ENCODE data around the gene DGCR2.
"Not testable (repeated sequence)": the region's sequence is repeated elsewhere in the genome, so short reads cannot be mapped to it uniquely, and the experiment has no call there.

The DGCR2 gene

DNA sequence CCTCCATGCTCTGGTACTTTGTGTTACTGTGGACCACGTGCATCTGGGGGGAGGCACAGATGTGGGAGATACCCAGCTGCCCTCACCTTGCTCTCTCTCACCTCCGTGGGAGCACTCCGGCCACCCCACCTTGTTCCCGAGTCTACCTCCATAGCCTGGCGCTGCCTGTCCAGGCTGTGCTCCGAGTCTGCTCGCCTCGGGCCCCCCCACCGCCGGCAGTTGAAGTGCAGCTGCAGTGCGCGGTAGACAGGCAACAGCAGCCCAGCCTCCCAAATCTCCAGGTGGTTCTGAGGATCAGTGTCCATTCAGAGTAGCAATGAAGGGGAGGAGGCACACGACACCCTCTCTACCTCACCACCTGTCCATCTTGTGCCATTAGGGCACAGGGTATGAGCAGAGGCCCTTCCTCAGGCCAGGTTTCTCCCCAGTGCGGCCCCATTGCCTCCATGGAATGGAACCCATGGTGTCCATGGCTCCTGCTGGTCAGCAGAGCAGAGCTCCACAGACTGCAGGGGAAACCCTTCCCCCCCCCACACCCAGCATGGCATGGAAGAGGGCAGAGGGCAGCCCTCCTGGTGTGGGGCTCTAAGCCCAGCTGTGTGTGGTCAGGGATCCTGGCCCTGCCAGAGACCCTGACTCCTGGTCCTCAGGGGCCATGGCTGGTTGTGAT, 89.2 kb downstream of the DGCR2 start:
- H3K9ac ChIP-seq (ENCODE audit: low read depth, low read length); H3K4me1 ChIP-seq (ENCODE audit: insufficient read depth, low read length); H3K36me3 ChIP-seq (ENCODE audit: insufficient read depth, low read length); H3K9me3 ChIP-seq (ENCODE audit: control insufficient read depth, insufficient read depth, low read length): not testable (repeated sequence)

DNA sequence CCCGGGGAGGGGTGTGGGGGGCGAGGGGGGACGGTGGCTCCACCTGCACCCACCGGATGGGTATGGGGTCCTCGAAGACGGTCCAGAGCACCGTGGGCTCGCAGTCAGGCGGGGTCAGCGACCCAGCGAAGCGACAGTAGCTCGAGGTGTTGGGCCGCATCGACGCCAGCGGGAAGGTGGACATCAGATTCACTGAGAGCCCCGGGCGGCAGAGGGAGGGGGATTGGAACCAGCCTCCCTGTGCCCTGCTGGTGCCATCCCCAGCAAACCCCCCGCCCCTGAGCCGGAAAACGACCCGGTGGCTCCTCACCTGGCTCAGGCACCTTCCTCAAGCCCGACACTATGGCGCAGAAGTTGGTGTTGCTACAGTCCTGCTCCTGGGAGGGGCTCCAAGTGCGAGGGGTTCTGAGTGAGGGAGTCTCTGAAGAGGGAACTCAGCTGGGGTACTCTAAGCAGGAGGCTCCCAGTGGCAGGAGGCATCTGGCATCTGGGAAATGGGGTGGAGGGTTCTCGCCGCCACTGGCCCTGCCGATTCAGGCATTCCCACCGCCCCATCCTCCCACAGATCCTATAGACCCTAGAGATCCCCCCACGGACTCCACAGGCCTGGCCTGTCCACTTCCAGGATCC, 89.9 kb downstream of the DGCR2 start:
- H3K9ac ChIP-seq (ENCODE audit: low read depth, low read length); H3K9me3 ChIP-seq (ENCODE audit: control insufficient read depth, insufficient read depth, low read length); H3K36me3 ChIP-seq (ENCODE audit: insufficient read depth, low read length); H3K4me1 ChIP-seq (ENCODE audit: insufficient read depth, low read length): not testable (repeated sequence)

GRCh38 chr22:19030889-19031252, 91.3 kb downstream of the DGCR2 start:
- not testable (repeated sequence) for H3K9ac ChIP-seq (ENCODE audit: low read depth, low read length); H3K36me3 ChIP-seq (ENCODE audit: insufficient read depth, low read length); H3K4me1 ChIP-seq (ENCODE audit: insufficient read depth, low read length); H3K9me3 ChIP-seq (ENCODE audit: control insufficient read depth, insufficient read depth, low read length)

DNA sequence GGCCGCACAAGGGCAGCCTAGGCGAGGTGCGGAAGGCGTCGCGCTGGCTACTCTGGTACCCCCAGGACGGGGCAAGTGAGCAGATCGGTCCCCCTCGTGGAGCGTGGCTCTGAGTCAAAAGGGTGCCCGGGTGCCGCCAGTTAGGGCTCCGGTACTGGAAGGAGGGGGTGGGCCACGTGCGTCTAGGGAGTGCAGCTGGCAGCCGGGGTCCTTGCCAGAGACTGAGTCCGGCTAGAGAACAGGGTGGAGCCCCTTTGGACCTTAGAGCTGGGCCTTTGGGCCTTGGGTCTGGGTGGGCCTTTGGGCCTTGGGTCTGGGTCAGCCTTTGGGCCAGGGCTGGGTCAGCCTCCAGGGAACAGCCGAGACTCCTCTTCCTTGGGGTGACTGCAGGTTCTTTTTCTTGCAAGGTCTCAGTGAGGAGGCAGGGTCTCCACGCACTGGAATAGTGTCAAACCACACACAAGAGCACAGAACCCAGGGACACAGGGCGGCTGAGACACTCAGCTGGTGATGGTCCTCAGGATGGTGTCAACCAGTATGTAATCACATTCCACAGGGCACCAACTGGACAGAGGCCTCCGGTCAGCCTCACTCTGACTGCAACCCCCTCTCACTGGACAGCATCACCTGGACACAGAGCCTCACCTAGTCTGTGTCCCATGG, 91.9 kb downstream of the DGCR2 start:
- not testable (repeated sequence) for H3K36me3 ChIP-seq (ENCODE audit: insufficient read depth, low read length); H3K4me1 ChIP-seq (ENCODE audit: insufficient read depth, low read length); H3K9me3 ChIP-seq (ENCODE audit: control insufficient read depth, insufficient read depth, low read length); H3K9ac ChIP-seq (ENCODE audit: low read depth, low read length)

GRCh38 chr22:19029113-19030103, 92.8 kb downstream of the DGCR2 start:
- H3K9ac ChIP-seq (ENCODE audit: low read depth, low read length); H3K9me3 ChIP-seq (ENCODE audit: control insufficient read depth, insufficient read depth, low read length); H3K36me3 ChIP-seq (ENCODE audit: insufficient read depth, low read length); H3K4me1 ChIP-seq (ENCODE audit: insufficient read depth, low read length): not testable (repeated sequence)

GRCh38 chr22:19028060-19028455, 94.2 kb downstream of the DGCR2 start:
- H3K36me3 ChIP-seq (ENCODE audit: insufficient read depth, low read length); H3K9ac ChIP-seq (ENCODE audit: low read depth, low read length); H3K4me1 ChIP-seq (ENCODE audit: insufficient read depth, low read length); H3K9me3 ChIP-seq (ENCODE audit: control insufficient read depth, insufficient read depth, low read length): not testable (repeated sequence)

DNA sequence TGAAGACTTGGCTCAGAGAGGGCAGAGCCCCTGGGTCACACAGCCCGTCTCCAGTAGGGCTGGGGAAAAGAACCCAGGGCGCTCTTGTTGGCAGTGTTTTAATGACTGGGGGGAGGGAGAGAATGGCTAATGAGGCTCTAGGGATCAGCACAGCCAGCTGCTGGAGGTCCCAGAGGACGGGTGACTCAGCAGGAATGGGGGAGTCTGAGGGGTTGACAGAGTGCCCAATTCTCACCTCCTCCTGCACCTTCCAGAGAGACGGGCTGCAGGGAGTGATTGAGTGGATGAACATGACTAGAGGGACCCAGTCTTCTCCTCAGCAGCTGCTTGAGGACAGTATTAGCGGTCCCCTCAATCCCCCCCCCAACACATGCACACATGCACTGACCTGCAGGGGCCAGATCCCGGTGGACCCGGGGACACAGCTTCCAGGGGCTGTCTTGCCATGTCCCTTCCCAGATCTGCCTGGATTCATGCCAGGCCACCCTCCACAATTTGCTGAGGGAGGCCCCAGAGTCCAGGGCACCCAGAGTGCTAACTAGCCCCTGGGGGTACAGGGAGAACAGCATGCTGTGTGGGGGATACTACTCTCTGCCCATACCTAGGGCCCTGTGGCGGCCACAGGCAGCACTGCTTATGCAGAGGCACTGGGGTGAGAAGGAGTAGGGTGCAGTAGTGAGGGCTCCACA, 94.7 kb downstream of the DGCR2 start:
- H3K36me3 ChIP-seq (ENCODE audit: insufficient read depth, low read length); H3K9ac ChIP-seq (ENCODE audit: low read depth, low read length); H3K9me3 ChIP-seq (ENCODE audit: control insufficient read depth, insufficient read depth, low read length); H3K4me1 ChIP-seq (ENCODE audit: insufficient read depth, low read length): not testable (repeated sequence)

GRCh38 chr22:19026080-19026479, 96.1 kb downstream of the DGCR2 start:
- not testable (repeated sequence) for H3K4me1 ChIP-seq (ENCODE audit: insufficient read depth, low read length); H3K36me3 ChIP-seq (ENCODE audit: insufficient read depth, low read length); H3K9me3 ChIP-seq (ENCODE audit: control insufficient read depth, insufficient read depth, low read length); H3K9ac ChIP-seq (ENCODE audit: low read depth, low read length)

DNA sequence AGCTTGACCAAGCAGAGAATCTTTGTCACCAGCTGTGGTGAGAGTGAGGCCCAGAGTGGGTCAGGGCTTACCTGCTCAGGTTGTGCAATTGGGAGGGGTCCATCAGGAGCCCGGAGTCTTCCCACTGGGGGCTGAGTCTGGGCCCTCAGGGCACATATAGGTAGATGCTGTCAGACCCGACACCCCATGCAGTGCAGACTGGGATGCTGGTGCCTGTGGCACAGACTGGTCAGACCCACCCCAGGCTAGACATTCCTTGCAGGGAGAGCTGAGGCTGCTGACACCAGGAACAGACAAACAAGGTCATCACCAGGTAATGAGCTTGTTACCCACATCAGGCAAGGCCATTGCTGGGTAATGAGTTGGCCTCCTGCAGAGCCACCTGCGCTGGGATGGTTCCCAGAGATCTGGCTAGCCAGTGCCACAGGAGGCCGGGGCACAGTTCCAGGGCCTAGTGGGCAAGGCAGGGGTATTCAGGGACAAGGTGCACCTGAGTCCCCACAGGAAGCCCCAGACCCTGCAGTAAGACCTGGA, 97.2 kb downstream of the DGCR2 start:
- not testable (repeated sequence) for H3K9me3 ChIP-seq (ENCODE audit: control insufficient read depth, insufficient read depth, low read length)

GRCh38 chr22:19023931-19024330, 98.3 kb downstream of the DGCR2 start:
- not testable (repeated sequence) for H3K36me3 ChIP-seq (ENCODE audit: insufficient read depth, low read length); H3K9ac ChIP-seq (ENCODE audit: low read depth, low read length); H3K4me1 ChIP-seq (ENCODE audit: insufficient read depth, low read length); H3K9me3 ChIP-seq (ENCODE audit: control insufficient read depth, insufficient read depth, low read length)

More for the DNA sequence above, 97.2 kb downstream of the DGCR2 start:
- H3K4me1 ChIP-seq (ENCODE audit: insufficient read depth, low read length); H3K9ac ChIP-seq (ENCODE audit: low read depth, low read length); H3K36me3 ChIP-seq (ENCODE audit: insufficient read depth, low read length): not testable (repeated sequence)

DNA sequence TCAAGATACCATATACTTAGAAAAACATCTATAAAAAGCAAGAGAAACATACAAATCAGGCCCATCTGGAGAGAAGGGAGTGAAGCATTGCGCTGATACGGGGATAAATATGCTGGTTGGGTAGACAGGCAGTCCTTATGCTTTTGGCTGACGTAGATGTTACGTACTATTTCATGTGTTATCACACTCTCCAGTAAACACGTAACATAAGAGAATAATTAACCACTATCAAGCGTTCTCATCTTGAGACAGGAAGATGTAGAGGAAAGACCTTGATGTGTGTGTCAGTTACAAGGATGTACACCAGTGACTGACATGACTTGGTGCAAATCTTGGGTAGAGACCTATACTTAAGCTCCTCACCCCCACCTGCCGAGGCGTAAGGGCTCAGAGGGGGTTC, 99.5 kb downstream of the DGCR2 start:
- Histone ChIP-seq H3K36me3 (ENCODE audit: insufficient read depth, low read length) (no peaks in the 10 kb centered on the region), H3K9me3 (ENCODE audit: control insufficient read depth, insufficient read depth, low read length) (no peaks in the 10 kb centered on the region), H3K9ac (ENCODE audit: low read depth, low read length) (no peak overlapping the region), H3K4me1 (ENCODE audit: insufficient read depth, low read length) (no peaks in the 10 kb centered on the region)

GRCh38 chr22:19019679-19020032, 102.6 kb downstream of the DGCR2 start:
- Histone ChIP-seq H3K9ac (ENCODE audit: low read depth, low read length) (no peak overlapping the region), H3K4me1 (ENCODE audit: insufficient read depth, low read length) (no peaks in the 10 kb centered on the region), H3K36me3 (ENCODE audit: insufficient read depth, low read length) (no peaks in the 10 kb centered on the region), H3K9me3 (ENCODE audit: control insufficient read depth, insufficient read depth, low read length) (no peaks in the 10 kb centered on the region)

DNA sequence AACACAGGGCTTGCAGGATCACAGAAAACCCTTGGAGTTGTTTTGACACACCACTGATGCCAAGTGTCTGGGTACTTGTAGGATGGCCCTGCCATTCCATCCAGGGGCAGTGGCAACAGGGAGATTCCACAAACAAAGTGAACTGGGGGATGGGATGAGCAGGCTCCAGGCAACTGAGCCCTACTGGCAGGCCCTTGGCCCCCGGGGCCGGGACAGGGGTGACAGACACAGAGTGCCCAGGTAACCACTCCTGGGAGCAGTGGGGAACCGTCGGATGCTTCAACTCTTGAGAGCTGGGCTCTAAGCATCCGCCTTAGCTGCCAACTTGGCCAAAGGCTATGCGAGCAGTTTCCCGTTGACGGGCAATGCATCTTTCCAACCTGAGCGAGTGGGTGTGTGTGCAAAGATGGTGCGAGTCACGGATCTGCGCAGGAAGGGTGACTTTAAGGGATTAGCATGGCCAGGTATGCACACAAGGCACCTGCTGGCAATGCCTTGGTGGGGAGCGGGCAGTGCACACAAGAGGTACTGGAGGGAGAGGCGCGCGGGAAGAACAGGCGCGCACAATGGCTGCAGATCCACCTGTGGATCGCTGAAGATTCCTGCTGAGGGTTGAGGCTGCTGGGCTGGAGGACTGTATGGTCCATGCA, 103.1 kb downstream of the DGCR2 start:
- no peaks in the 10 kb centered on the region for H3K9me3 ChIP-seq (ENCODE audit: control insufficient read depth, insufficient read depth, low read length)
- H3K4me1 ChIP-seq (ENCODE audit: insufficient read depth, low read length), result no peaks in the 10 kb centered on the region
- H3K9ac ChIP-seq (ENCODE audit: low read depth, low read length), result no peak overlapping the region
- no peaks in the 10 kb centered on the region for H3K36me3 ChIP-seq (ENCODE audit: insufficient read depth, low read length)

DNA sequence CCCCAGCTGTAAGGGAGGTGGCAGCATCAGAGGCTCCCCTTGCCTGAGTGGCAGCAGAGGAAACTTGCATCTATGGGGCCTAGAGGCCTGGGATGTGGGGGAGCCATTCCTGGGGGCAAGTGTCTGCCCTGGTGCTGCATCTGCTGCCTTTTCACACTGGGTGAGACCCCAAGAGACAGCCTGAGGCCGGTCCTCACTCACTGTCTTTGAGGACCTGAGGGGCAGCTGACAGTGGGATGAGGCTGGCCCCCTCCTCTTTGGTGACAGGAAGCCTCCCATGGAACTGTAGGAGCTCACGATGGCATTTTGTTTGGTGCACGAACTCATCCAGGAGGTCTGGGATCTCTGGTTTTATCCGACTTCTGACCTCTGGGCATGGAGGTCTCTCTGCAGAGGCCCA, 104.0 kb downstream of the DGCR2 start:
- no peaks in the 10 kb centered on the region for H3K4me1 ChIP-seq (ENCODE audit: insufficient read depth, low read length)
- H3K9me3 ChIP-seq (ENCODE audit: control insufficient read depth, insufficient read depth, low read length), result no peaks in the 10 kb centered on the region
- H3K9ac ChIP-seq (ENCODE audit: low read depth, low read length), result no peak overlapping the region
- no peaks in the 10 kb centered on the region for H3K36me3 ChIP-seq (ENCODE audit: insufficient read depth, low read length)

Data from ES-I3 (cell line).